Panc1 (cell line): Measurements from ENCODE around the gene HEG1.

ENCODE experiments used
- CTCF ChIP-seq: fragments of 450-650 bp; IDR thresholded peaks from 2 replicates; pipeline ENCODE4 v1.5.1; 2017; ENCODE audit warnings: mild to moderate bottlenecking
- POLR2AphosphoS5 ChIP-seq: IDR thresholded peaks from 2 replicates; pipeline ENCODE4 v1.6.1; 2012; ENCODE audit warnings: mild to moderate bottlenecking, low read depth, low read length, moderate library complexity
- REST ChIP-seq, 2 experiments: IDR thresholded peaks; 2 replicates each; pipeline ENCODE4 v1.6.1; 2011 to 2012; ENCODE audit warnings: low read depth in 2 of 2, control low read depth in 1 of 2, low read length in 1 of 2, mild to moderate bottlenecking in 1 of 2, moderate library complexity in 1 of 2; ENCODE audit not compliant: insufficient read depth in 1 of 2
- SIN3A ChIP-seq: IDR thresholded peaks from 2 replicates; pipeline ENCODE4 v1.6.1; 2012; ENCODE audit warnings: low read depth, mild to moderate bottlenecking, low read length, moderate library complexity, borderline replicate concordance; ENCODE audit not compliant: insufficient read depth
- TCF7L2 ChIP-seq: IDR thresholded peaks from 2 replicates; pipeline ENCODE4 v1.6.1; 2011; ENCODE audit warnings: mild to moderate bottlenecking, low read depth, low read length, inconsistent platforms

GRCh38 chr3:124934577-124934976 is 121.2 kb downstream of the HEG1 start, which contains the start of gene MUC13:
- TF ChIP-seq CTCF (no peak), TCF7L2 (no peak), POLR2AphosphoS5 (no peak), SIN3A (no peak), REST (IDR thresholded peaks at IDR 0.05; ENCODE audit: insufficient read depth in 1 of 2, low read depth in 2 of 2, low read length in 1 of 2) (no peak)
